GM23338 (cell line): ENCODE measurements around the gene VAX1. TPM values are rescaled to one million over a fixed set of nuclear protein-coding genes. Genes with fewer than 3 reads are reported as not detected.

Experiments used
- ATAC-seq: fragments of 200-7000 bp; cut with Tn5 transposase; 3 replicates; pipeline ENCODE4 v1.9.1; 2020
- DNase-seq: peaks from one replicate; pipeline ENCODE4 v3.0.0-alpha.2; 2015; ENCODE audit warnings: low spot score
- H2AFZ ChIP-seq: fragments of 200-600 bp; sonication (generic); 2 replicates; pipeline ENCODE4 v1.8.0; 2016; ENCODE audit warnings: antibody characterized with exemption, mild to moderate bottlenecking, moderate library complexity
- H3F3A ChIP-seq: fragments of 200-600 bp; sonication (generic); replicated peaks from 2 replicates; pipeline ENCODE4 v1.8.0; 2017; ENCODE audit warnings: antibody characterized with exemption, mixed run types, low read depth
- H3K27ac ChIP-seq: fragments of 200-600 bp; sonication (generic); 2 replicates; pipeline ENCODE4 v1.6.1; 2016; ENCODE audit warnings: low read depth
- H3K27me3 ChIP-seq: fragments of 200-600 bp; sonication (generic); 2 replicates; pipeline ENCODE4 v1.8.0; 2016; ENCODE audit warnings: mild to moderate bottlenecking, mixed run types, moderate library complexity; ENCODE audit not compliant: insufficient read depth
- H3K36me3 ChIP-seq: fragments of 200-600 bp; sonication (generic); 2 replicates; pipeline ENCODE4 v1.8.0; 2016; ENCODE audit warnings: mild to moderate bottlenecking; ENCODE audit not compliant: insufficient read depth
- H3K4me1 ChIP-seq: fragments of 200-600 bp; sonication (generic); 2 replicates; pipeline ENCODE4 v1.8.0; 2016; ENCODE audit warnings: mild to moderate bottlenecking, moderate library complexity; ENCODE audit not compliant: insufficient read depth
- H3K4me2 ChIP-seq: fragments of 200-600 bp; sonication (generic); 2 replicates; pipeline ENCODE4 v1.7.1; 2017; ENCODE audit warnings: mixed run types
- H3K4me3 ChIP-seq: fragments of 200-600 bp; sonication (generic); 2 replicates; pipeline ENCODE4 v1.6.1; 2016; ENCODE audit warnings: mixed run types
- H3K79me2 ChIP-seq: fragments of 200-600 bp; sonication (generic); replicated peaks from 2 replicates; pipeline ENCODE4 v1.8.0; 2017; ENCODE audit warnings: mild to moderate bottlenecking; ENCODE audit not compliant: insufficient read depth
- H3K9me2 ChIP-seq: fragments of 200-600 bp; sonication (generic); 2 replicates; pipeline ENCODE4 v1.8.0; 2017; ENCODE audit not compliant: insufficient read depth
- H4K20me1 ChIP-seq: fragments of 200-600 bp; sonication (generic); replicated peaks from 2 replicates; pipeline ENCODE4 v1.8.0; 2017; ENCODE audit warnings: mild to moderate bottlenecking; ENCODE audit not compliant: insufficient read depth
- H3K27ac Mint-ChIP-seq: 2 replicates; pipeline ENCODE4 v1.8.0; 2020; ENCODE audit warnings: inconsistent platforms, mild to moderate bottlenecking, moderate library complexity, mixed read lengths
- H3K27me3 Mint-ChIP-seq: 3 replicates; pipeline ENCODE4 v1.8.0; 2022; ENCODE audit warnings: low read depth, mild to moderate bottlenecking, moderate library complexity, mixed read lengths, inconsistent platforms; ENCODE audit not compliant: insufficient read depth, poor library complexity
- H3K36me3 Mint-ChIP-seq: 3 replicates; pipeline ENCODE4 v1.8.0; 2021; ENCODE audit warnings: low read depth, mild to moderate bottlenecking, inconsistent platforms, moderate library complexity, mixed read lengths
- H3K4me1 Mint-ChIP-seq: 3 replicates; pipeline ENCODE4 v1.8.0; 2020; ENCODE audit warnings: mild to moderate bottlenecking, inconsistent platforms, mixed read lengths
- H3K4me3 Mint-ChIP-seq: 3 replicates; pipeline ENCODE4 v1.8.0; 2021; ENCODE audit warnings: moderate library complexity, mild to moderate bottlenecking, inconsistent platforms, mixed read lengths
- H3K9me3 Mint-ChIP-seq: 3 replicates; pipeline ENCODE4 v1.8.0; 2020; ENCODE audit warnings: moderate library complexity, mild to moderate bottlenecking, inconsistent platforms, mixed read lengths
- CTCF ChIP-seq, 2 experiments: fragments of 200-600 bp in 1 of 2; sonication (generic) in 1 of 2; conservative IDR thresholded peaks; 2 replicates each; pipeline versions ENCODE4 v1.5.1 to v1.6.1; 2016 to 2017; ENCODE audit warnings: antibody characterized with exemption in 2 of 2, low read depth in 2 of 2, mild to moderate bottlenecking in 2 of 2, moderate library complexity in 1 of 2
- EZH2 ChIP-seq: fragments of 200-600 bp; sonication (generic); IDR thresholded peaks from one replicate; pipeline ENCODE4 v1.8.0; 2017; ENCODE audit warnings: antibody characterized with exemption, mild to moderate bottlenecking, low read depth; ENCODE audit not compliant: unreplicated experiment
- EZH2phosphoT487 ChIP-seq: fragments of 200-600 bp; sonication (generic); IDR thresholded peaks from one replicate; pipeline ENCODE4 v1.8.1; 2018; ENCODE audit warnings: antibody characterized with exemption; ENCODE audit not compliant: unreplicated experiment
- ZNF462 ChIP-seq: fragments of 250-450 bp; sonication (Bioruptor Pico); IDR thresholded peaks from 2 replicates; pipeline ENCODE4 v1.5.0; 2020; ENCODE audit warnings: mild to moderate bottlenecking, moderate library complexity
- polyA plus RNA-seq: library from polyadenylated mRNA; unstranded; fragments of >200 nt; fragmentation: Nextera tagmentation; extraction: Ambion mirVana; gene quantifications from 2 replicates; pipeline ENCODE4 v1.2.1, GENCODE V29; 2016
- total RNA-seq: library from RNA; depleted of rRNA; stranded (reverse); fragments of >200 nt; shearing (Covaris generic); gene quantifications from 2 replicates; pipeline ENCODE4 v1.2.3, GENCODE V29; 2014

VAX1 gene
- total and polyA plus RNA-seq, 2 experiments from 2014 or later = not detected

GRCh38 chr10:117165538-117166417 lies 27.7 kb upstream of the VAX1 start:
- TF ChIP-seq CTCF (conservative IDR thresholded peaks at IDR 0.05; ENCODE audit: low read depth in 2 of 2) (peak; percentile 52 to 73), EZH2phosphoT487 (peak; percentile 86), EZH2 (peak; percentile 67), ZNF462 (CRISPR knock-in tag) (no peak)
- peaks cover 41% of the 10 kb centered on the region for H3K4me1 Mint-ChIP-seq

More at GRCh38 chr10:117165538-117166417, 27.7 kb upstream of the VAX1 start:
- peaks cover 96% of the 10 kb centered on the region for H3K27me3 Mint-ChIP-seq
- H4K20me1 ChIP-seq = peaks cover 12% of the 10 kb centered on the region
- no peak overlapping the region for H3K27ac ChIP-seq
- peak; percentile 29 for ATAC-seq
- H3K4me3 Mint-ChIP-seq = peak overlapping the region; percentile 53
- H3K9me3 Mint-ChIP-seq = no peaks in the 10 kb centered on the region; the same call in 2 of the 3 replicates
- H3K4me1 ChIP-seq = peaks cover 30% of the 10 kb centered on the region
- peaks cover 100% of the 10 kb centered on the region for H3K27me3 ChIP-seq
- peak overlapping the region; percentile 39 for H3K4me3 ChIP-seq
- H3K36me3 Mint-ChIP-seq = no peaks in the 10 kb centered on the region
- H3K4me2 ChIP-seq = peak overlapping the region; percentile 75
- no peaks in the 10 kb centered on the region for H3K9me2 ChIP-seq
- peak overlapping the region; percentile 72; the same call in 1 of the 2 replicates for H2AFZ ChIP-seq
- peak; percentile 90 for DNase-seq
- no peak overlapping the region for H3K27ac Mint-ChIP-seq
- no peaks in the 10 kb centered on the region for H3K79me2 ChIP-seq
- H3K36me3 ChIP-seq = no peaks in the 10 kb centered on the region
- 0 out of 2 replicates have a peak, but pooled peaks cover 6% of the 10 kb centered on the region for H3F3A ChIP-seq
